ENCODE results near the gene GDF11. TPM values are rescaled to one million over a fixed set of nuclear protein-coding genes. Genes with fewer than 3 reads are reported as not detected.

GDF11 gene
- total RNA-seq, 1 experiment from 2014 or later: 31.8 TPM

GRCh38 chr12:55755246-55755645 lies 12.3 kb downstream of the GDF11 start:
- no peak overlapping the region for H2BK15ac ChIP-seq (ENCODE audit: low read depth, low read length)
- no peak overlapping the region for H3K56ac ChIP-seq (ENCODE audit: insufficient read length, low read depth, low read length)
- H3K79me2 ChIP-seq (ENCODE audit: insufficient read depth, low read length): no peaks in the 10 kb centered on the region
- no peak overlapping the region for H3K23ac ChIP-seq (ENCODE audit: insufficient read length, low read depth, low read length)
- no peak overlapping the region for H2BK20ac ChIP-seq (ENCODE audit: low read depth, low read length, poor library complexity, severe bottlenecking)
- H2BK120ac ChIP-seq (ENCODE audit: low read depth, low read length, poor library complexity, severe bottlenecking): no peak overlapping the region
- H3K9me3 Mint-ChIP-seq: no peaks in the 10 kb centered on the region; a peak in 1 of 5 replicates
- H3K4me2 ChIP-seq (ENCODE audit: insufficient read depth, insufficient read length, low read length): no peak overlapping the region
- DNase-seq: no peak
- WGBS (ENCODE audit: extremely low coverage, insufficient read length, low lambda C conversion rate): no CpG with 5 or more reads among the region's 2 CpGs
- peak overlapping the region in 1 of 3 experiments; percentile 79; a peak in 2 of 7 replicates for H3K27ac Mint-ChIP-seq
- no peaks in the 10 kb centered on the region for H3K79me1 ChIP-seq (ENCODE audit: insufficient read depth, low read depth, low read length, poor library complexity, severe bottlenecking)
- H3K27me3 ChIP-seq (ENCODE audit: insufficient read depth, low read length): no peaks in the 10 kb centered on the region
- no peak overlapping the region for H3K9ac ChIP-seq (ENCODE audit: extremely low read depth, insufficient read length, low read length)
- H3K4ac ChIP-seq (ENCODE audit: low read depth, low read length): no peak overlapping the region
- H2BK5ac ChIP-seq (ENCODE audit: insufficient read length, low read length): no peak overlapping the region
- peaks cover 29 to 35% of the 10 kb centered on the region in 2 experiments for H3K4me1 Mint-ChIP-seq
- no peak overlapping the region for H4K8ac ChIP-seq (replicated peaks; ENCODE audit: insufficient read length, low read depth, low read length)
- H2AFZ ChIP-seq (ENCODE audit: low read length): no peak overlapping the region
- 0 out of 2 replicates have a peak, but pooled peaks cover 4% of the 10 kb centered on the region for H3K4me1 ChIP-seq (ENCODE audit: insufficient read depth, low read length)
- H3T11ph ChIP-seq (ENCODE audit: low read length): no peak overlapping the region
- H3K14ac ChIP-seq (ENCODE audit: insufficient read depth, low read length): no peak overlapping the region
- no peak for TF ChIP-seq CTCF (conservative IDR thresholded peaks at IDR 0.05)
- no peak overlapping the region for H4K91ac ChIP-seq (ENCODE audit: insufficient read length, low read depth, low read length)
- H3K9me3 ChIP-seq (ENCODE audit: control insufficient read depth, low read depth, low read length): no peaks in the 10 kb centered on the region
- no peak overlapping the region for H3K18ac ChIP-seq (ENCODE audit: insufficient read length, low read depth, low read length)
- no peaks in the 10 kb centered on the region for H3K27me3 Mint-ChIP-seq (ENCODE audit: low read depth)
- no peak overlapping the region for H3K4me3 Mint-ChIP-seq
- no peak overlapping the region for H3K27ac ChIP-seq (ENCODE audit: insufficient read length, low read depth, low read length)
- H4K5ac ChIP-seq (ENCODE audit: insufficient read length, low read depth, low read length): no peak overlapping the region
- H4K20me1 ChIP-seq (ENCODE audit: control insufficient read depth, insufficient read depth, insufficient read length): no peaks in the 10 kb centered on the region
- peaks cover 38 to 81% (median 72%) of the 10 kb centered on the region in 3 experiments for H3K36me3 Mint-ChIP-seq (ENCODE audit: insufficient read depth in 1 of 3, low read depth in 3 of 3)
- no peaks in the 10 kb centered on the region for H3K23me2 ChIP-seq (ENCODE audit: insufficient read length, low read depth, low read length, poor library complexity, severe bottlenecking)
- H2AK5ac ChIP-seq (ENCODE audit: insufficient read length, low read length): no peak overlapping the region
- H2BK12ac ChIP-seq (ENCODE audit: insufficient read length, low read depth, low read length): no peak overlapping the region
